NCI-H2227 treated with DMSO at 0.1 percent for 48 hours (cell line): ENCODE results near the gene RHBDD3.

Experiments
- DNase-seq: peaks from one replicate; lab custom pipeline; 2025; lab: John Stamatoyannopoulos, UW

The RHBDD3 gene

GRCh38 chr22:29306175-29306834 is 38.5 kb upstream of the RHBDD3 start, which contains the start of gene GAS2L1:
GAS2L1 (plus strand) TSS chr22:29306650; CDS start chr22:29308106, 1,456 bp downstream.
- DNase-seq, result no peak

DNA sequence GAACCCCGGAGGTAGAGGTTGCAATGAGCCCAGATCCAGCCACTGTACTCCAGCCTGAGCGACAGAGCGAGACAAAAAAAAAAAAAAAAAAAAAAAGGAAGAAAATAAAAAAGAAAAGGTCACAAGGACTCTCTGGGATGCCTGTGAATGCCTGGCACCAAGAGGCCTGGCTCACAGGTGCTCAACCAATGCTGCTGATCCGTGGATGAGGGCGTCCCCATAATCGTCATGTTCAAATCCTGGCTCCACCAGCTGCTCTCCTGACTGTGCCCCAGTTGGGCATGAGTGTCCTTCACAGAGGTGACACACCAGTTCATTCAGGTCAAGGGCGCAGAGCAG is 38.0 kb upstream of the RHBDD3 start:
- DNase-seq, result no peak

DNA sequence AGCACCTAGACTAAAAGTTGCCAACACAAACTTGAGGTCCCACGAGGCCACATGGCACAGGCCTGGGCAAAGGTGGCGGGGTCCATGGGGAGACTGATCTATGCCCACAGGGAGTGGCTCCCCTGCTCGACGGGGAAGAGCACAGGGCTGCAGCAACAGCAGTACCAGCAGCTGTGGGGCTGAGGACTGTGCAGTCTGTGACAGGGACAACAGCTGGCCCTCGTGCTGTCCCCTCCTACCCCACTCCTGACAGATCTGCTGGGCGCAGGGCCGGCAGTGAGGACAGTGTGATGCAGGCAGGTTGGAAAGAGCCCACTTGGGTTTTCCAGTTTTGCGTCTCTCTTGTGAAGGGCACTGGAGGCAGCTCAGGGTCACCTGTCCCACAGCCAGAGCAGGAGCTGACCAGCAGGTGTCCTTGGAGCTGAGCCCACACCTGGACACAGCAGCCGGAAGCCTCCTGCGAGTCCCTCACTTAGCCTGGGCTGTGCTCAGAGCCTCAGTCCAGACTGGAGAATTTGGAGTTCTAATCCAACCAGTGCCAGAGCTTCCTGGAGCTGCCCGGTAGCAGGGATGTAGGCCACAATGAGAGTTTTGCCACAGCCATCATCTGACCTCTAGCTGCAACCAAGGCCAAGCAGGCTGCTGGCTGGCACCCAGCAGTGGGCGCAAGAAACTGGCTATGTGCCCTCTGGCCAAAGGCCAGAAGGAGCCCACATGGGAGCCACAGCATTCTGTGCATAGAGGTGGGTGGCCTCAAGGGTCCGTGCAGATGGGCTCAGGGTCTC is 35.1 kb upstream of the RHBDD3 start:
- DNase-seq, result no peak

DNA sequence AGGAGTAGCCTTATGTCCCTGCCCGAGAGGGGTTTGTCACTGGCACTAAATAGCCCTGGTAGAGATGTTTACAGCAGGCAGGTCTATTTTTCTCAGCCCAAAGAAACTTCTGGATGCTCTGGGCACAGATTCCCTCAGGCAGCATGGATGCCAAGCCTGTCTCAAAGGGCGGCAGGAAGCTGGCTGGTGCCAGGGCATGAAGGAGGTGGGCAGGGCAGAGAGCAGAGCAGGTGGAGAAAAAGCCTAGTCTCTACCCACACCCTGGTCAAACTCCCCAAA is 34.6 kb upstream of the RHBDD3 start:
- no peak for DNase-seq

- no peak for DNase-seq
These were observed 34.1 kb upstream of the RHBDD3 start for GRCh38 chr22:29301716-29302401.

GRCh38 chr22:29300807-29301601 is 33.2 kb upstream of the RHBDD3 start:
- DNase-seq, result no peak

GRCh38 chr22:29300467-29300806 is 32.7 kb upstream of the RHBDD3 start:
- no peak for DNase-seq

GRCh38 chr22:29299136-29299900 is 31.5 kb upstream of the RHBDD3 start:
- DNase-seq, result no peak

DNA sequence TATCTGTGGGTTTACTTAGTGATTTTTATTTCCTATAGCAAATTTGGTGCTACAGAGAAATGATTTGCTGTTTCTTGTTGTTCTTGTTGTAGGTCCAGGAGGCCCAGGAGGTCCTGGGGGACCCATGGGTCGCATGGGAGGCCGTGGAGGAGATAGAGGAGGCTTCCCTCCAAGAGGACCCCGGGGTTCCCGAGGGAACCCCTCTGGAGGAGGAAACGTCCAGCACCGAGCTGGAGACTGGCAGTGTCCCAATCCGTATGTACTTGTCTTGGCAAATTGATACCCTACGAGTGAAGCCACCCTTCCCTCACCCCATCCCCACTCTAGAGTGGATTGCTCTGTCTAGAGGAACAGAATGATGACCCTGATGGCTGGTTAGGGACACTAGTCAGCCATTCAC is 30.9 kb upstream of the RHBDD3 start:
- no peak for DNase-seq

DNA sequence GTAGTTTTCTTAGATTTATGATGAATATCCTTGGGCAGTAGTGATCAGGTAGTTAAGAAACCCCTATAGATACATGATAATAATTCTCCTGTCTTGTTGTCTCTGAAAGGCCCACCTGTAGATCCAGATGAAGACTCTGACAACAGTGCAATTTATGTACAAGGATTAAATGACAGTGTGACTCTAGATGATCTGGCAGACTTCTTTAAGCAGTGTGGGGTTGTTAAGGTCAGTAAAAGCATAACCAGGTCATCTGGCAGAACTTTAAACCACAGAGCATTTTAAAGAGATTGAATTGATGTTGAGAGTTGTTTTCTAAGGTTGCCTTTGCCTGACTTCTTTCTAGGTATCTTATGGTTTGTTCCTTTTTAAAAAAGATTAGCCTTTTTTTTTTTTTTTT is 24.6 kb upstream of the RHBDD3 start:
- DNase-seq, result no peak

- no peak for DNase-seq
These were observed 23.4 kb upstream of the RHBDD3 start for GRCh38 chr22:29291215-29291614.

- DNase-seq, result no peak
These were observed 22.3 kb upstream of the RHBDD3 start for GRCh38 chr22:29290061-29290460.

GRCh38 chr22:29288837-29289236 is 21.1 kb upstream of the RHBDD3 start:
- no peak for DNase-seq

- DNase-seq, result no peak
These were observed 16.4 kb upstream of the RHBDD3 start for GRCh38 chr22:29284196-29284595.

DNA sequence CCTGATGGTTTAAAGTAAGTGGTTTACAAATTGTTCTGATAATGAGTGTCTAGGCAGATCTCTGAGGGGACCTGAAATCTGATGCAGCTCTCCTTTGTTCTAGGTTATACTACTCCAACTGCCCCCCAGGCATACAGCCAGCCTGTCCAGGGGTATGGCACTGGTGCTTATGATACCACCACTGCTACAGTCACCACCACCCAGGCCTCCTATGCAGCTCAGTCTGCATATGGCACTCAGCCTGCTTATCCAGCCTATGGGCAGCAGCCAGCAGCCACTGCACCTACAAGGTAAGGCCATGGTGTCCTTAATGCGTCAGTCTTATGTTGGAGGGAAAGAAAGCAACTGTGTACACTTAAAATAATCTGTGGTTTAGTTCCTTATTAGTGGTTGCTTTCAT is 10.1 kb upstream of the RHBDD3 start:
- no peak for DNase-seq

DNA sequence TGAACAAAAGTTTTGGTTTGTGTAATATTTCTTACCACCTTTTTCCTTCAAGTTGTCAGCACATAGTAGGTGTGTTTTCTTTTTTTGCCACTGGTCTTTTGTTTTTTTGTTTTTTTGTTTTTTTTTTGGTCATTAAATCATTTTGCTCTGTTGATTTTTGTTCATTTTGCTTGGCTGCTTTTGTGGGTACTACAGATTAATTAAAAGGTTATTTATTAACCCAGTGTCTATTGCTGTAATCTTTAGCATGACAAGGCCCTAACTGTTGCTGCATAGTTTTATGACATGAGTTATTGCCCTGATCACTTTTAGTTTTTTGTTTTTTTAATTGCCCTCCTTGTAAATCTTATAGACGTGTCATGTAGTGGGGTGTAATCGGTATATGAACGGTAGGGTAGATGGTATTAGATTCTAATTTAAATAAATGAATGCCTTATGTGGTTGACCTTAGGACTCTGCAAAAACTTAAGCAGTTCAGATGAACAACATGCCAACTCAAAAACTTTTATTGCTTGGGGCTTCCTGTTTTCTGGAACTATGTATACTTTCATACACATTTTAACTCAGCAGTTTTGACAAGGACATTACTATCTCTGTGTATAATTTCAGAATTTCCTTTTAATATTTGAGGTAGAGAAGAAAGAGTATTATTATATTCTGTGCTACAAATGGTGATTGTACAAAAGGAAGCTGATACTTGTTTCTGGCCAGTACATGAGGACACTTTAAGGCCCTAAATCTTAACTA is 8.2 kb upstream of the RHBDD3 start:
- DNase-seq, result no peak

GRCh38 chr22:29275167-29275566 is 7.4 kb upstream of the RHBDD3 start:
- DNase-seq, result no peak

- no peak for DNase-seq
These were observed 4.8 kb upstream of the RHBDD3 start for GRCh38 chr22:29272624-29273023.

DNA sequence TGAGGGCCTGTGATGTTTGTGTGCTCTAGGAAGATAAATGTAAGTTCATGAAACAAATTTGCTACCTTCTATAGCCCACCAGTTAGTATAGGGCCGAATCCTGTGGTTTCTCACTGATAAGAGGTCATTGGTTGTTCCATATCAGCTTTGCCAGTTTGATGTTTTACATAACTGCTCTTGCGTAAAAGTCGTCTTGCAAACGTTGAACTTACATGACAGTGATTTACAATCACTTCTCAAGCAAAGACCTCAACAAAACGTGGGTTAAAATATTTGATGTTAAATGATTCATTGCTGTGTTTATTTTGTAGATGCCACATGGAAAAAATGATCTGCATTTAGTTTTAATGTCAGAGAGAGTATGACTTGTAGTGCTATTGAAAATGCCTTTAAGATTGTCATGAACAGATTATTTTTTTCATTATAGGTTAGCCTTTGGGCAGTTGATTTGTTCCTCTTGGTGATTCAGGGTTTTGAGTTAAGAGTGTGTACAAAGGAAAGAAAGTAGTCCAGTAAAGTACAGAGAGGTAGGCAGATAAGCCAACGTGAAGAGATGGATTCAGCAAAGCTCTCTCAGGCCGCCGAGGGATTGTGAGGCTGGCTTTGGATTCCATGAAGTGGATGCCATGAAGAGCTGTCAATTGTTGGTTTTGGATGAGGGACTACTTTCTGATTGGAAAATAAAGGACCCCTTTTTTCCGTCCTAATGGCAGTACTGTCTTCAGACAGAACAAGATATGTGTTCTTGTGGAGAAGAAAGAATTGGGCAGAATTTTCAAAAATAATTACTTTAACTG is 2.9 kb upstream of the RHBDD3 start:
- no peak for DNase-seq

GRCh38 chr22:29269731-29270474 is 2.1 kb upstream of the RHBDD3 start:
- no peak for DNase-seq
